ENCODE results near the gene ADGRB2. TPM values are rescaled to one million over a fixed set of nuclear protein-coding genes. Genes with fewer than 3 reads are reported as not detected.
A peak's percentile ranks its signal among the peaks of the same experiment; 100 is the strongest.

The ADGRB2 gene
- total RNA-seq, 2 experiments from 2014 or later = 0.54 to 0.56 TPM

- CTCF ChIA-PET = interaction anchor here (0.9 kb wide), 1 partner anchor 10 kb away, joined by 3 read pairs; no protein-coding TSS in a partner anchor
Observed at GRCh38 chr1:31689379-31689778, 74.8 kb downstream of the ADGRB2 start.

DNA sequence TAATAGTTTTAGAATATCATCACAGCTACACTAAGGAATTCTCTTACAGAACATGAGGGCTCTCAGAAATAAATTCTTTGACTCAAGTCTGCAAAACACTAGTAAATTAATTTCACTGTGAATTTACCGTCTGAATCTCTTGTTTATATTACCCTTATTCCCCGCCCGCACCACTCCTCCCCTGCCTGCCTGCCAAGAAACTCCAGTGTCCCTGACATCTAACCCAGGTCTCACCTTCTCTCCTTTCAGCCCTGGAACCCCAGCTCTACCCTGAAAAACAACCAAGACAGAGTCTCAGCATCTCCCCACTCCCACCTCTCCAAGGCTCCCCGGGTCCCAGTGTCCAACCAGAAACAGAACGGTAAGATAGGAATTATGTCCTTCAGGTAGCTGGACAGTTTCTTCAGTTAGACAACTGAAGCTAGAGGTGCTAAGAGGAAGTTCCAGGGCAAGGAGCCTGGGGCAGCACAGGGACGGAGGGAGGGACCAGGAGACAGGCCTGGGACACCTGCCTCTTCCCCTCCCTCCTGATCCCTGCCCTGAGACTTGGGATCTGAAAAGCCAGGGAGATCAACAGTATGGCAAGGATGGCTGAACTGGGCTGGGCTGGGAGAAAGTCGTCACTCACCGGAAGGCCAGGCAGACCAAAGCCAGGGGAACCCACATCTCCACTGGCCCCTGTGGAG is 75.8 kb downstream of the ADGRB2 start:
- Mint-ChIP-seq H3K4me1 (ENCODE audit: low read depth) (no peaks in the 10 kb centered on the region), H3K9me3 (no peaks in the 10 kb centered on the region), H3K4me3 (no peak overlapping the region), H3K36me3 (ENCODE audit: low read depth) (no peaks in the 10 kb centered on the region), H3K27ac (no peak overlapping the region), H3K27me3 (peaks cover 13% of the 10 kb centered on the region)
- DNase-seq = no peak
- POLR2A ChIA-PET = no interaction called here
- no peak for TF ChIP-seq CTCF (IDR thresholded peaks at IDR 0.05)
- no peak for ATAC-seq
- intact Hi-C loops (cut with micrococcal nuclease) = no loop called here
- CTCF ChIA-PET = interaction anchor here (0.9 to 1.2 kb wide), 2 partner anchors 9 kb away, joined by 3 to 4 read pairs; no protein-coding TSS in a partner anchor

More at GRCh38 chr1:31689379-31689778, 74.8 kb downstream of the ADGRB2 start:
- no peak overlapping the region for H3K27ac Mint-ChIP-seq
- intact Hi-C loops (cut with micrococcal nuclease) = no loop called here
- H3K4me3 Mint-ChIP-seq = no peak overlapping the region
- H3K27me3 Mint-ChIP-seq = peaks cover 13% of the 10 kb centered on the region
- H3K4me1 Mint-ChIP-seq (ENCODE audit: low read depth) = no peaks in the 10 kb centered on the region
- H3K36me3 Mint-ChIP-seq (ENCODE audit: low read depth) = no peaks in the 10 kb centered on the region
- no peaks in the 10 kb centered on the region for H3K9me3 Mint-ChIP-seq
- DNase-seq (no peak), ATAC-seq (no peak)
- no peak for TF ChIP-seq CTCF (IDR thresholded peaks at IDR 0.05)
- POLR2A ChIA-PET = no interaction called here

GRCh38 chr1:31687601-31688000 is 76.5 kb downstream of the ADGRB2 start:
- no peaks in the 10 kb centered on the region for H3K4me1 Mint-ChIP-seq (ENCODE audit: low read depth)
- POLR2A ChIA-PET = no interaction called here
- no peaks in the 10 kb centered on the region for H3K9me3 Mint-ChIP-seq
- ATAC-seq (no peak), DNase-seq (no peak)
- H3K36me3 Mint-ChIP-seq (ENCODE audit: low read depth) = no peaks in the 10 kb centered on the region
- H3K27me3 Mint-ChIP-seq = peaks cover 13% of the 10 kb centered on the region
- no peak for TF ChIP-seq CTCF (IDR thresholded peaks at IDR 0.05)
- intact Hi-C loops (cut with micrococcal nuclease) = no loop called here
- H3K27ac Mint-ChIP-seq = no peak overlapping the region
- no peak overlapping the region for H3K4me3 Mint-ChIP-seq
- CTCF ChIA-PET = interaction anchor here (1.2 to 2.2 kb wide), 2 partner anchors 9 to 58 kb away, joined by 4 to 7 read pairs; no protein-coding TSS in a partner anchor

- ATAC-seq (no peak), DNase-seq (no peak)
- intact Hi-C loops (cut with micrococcal nuclease) = no loop called here
- TF ChIP-seq CTCF (IDR thresholded peaks at IDR 0.05) = no peak
- Mint-ChIP-seq H3K9me3 (no peaks in the 10 kb centered on the region), H3K4me3 (no peak overlapping the region), H3K27me3 (peaks cover 14% of the 10 kb centered on the region), H3K36me3 (ENCODE audit: low read depth) (no peaks in the 10 kb centered on the region), H3K4me1 (ENCODE audit: low read depth) (no peaks in the 10 kb centered on the region), H3K27ac (no peak overlapping the region)
- ChIA-PET POLR2A (no interaction called here), CTCF (interaction anchor here (0.9 to 2.2 kb wide), 2 partner anchors 21 to 60 kb away, joined by 3 to 7 read pairs; no protein-coding TSS in a partner anchor)
Observed at GRCh38 chr1:31685795-31686194, 78.3 kb downstream of the ADGRB2 start.

GRCh38 chr1:31683997-31684396 is 80.1 kb downstream of the ADGRB2 start:
- peak; percentile 74 for ATAC-seq
- no peaks in the 10 kb centered on the region for H3K9me3 Mint-ChIP-seq
- ChIA-PET POLR2A (no interaction called here), CTCF (interaction anchor here (1.3 kb wide), 1 partner anchor 62 kb away, joined by 5 read pairs; no protein-coding TSS in a partner anchor)
- peak; percentile 37 for TF ChIP-seq CTCF (IDR thresholded peaks at IDR 0.05)
- peaks cover 13% of the 10 kb centered on the region for H3K27me3 Mint-ChIP-seq
- intact Hi-C loops (cut with micrococcal nuclease) = no loop called here
- no peaks in the 10 kb centered on the region for H3K36me3 Mint-ChIP-seq (ENCODE audit: low read depth)
- DNase-seq = peak; percentile 27
- no peak overlapping the region for H3K27ac Mint-ChIP-seq
- no peaks in the 10 kb centered on the region for H3K4me1 Mint-ChIP-seq (ENCODE audit: low read depth)
- no peak overlapping the region for H3K4me3 Mint-ChIP-seq
